ENCODE data around the gene HTR2A.

DNA sequence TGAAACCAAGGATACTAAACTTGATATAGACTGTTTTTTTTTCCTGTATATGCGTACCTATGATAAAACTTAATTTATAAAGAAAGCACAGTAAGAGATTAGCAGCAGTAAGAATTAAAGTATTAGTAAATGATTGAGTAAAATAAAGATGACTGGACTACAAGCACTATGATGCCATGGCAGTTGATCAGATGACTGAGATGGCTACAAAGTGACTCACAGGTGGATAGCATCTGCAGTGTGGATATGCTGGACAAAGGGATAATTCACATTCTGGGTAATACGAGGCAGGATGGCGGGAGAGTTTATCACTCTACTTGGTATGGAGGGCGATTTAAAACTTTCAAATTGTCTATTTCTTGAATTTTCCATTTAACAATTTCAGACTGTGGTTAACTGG is 11.8 kb downstream of the HTR2A start:
- TF ChIP-seq, protein P1, sequence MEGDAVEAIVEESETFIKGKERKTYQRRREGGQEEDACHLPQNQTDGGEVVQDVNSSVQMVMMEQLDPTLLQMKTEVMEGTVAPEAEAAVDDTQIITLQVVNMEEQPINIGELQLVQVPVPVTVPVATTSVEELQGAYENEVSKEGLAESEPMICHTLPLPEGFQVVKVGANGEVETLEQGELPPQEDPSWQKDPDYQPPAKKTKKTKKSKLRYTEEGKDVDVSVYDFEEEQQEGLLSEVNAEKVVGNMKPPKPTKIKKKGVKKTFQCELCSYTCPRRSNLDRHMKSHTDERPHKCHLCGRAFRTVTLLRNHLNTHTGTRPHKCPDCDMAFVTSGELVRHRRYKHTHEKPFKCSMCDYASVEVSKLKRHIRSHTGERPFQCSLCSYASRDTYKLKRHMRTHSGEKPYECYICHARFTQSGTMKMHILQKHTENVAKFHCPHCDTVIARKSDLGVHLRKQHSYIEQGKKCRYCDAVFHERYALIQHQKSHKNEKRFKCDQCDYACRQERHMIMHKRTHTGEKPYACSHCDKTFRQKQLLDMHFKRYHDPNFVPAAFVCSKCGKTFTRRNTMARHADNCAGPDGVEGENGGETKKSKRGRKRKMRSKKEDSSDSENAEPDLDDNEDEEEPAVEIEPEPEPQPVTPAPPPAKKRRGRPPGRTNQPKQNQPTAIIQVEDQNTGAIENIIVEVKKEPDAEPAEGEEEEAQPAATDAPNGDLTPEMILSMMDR (optimal IDR thresholded peaks at IDR 0.05 in 1 of 3, IDR thresholded peaks at IDR 0.05 in 1 of 3, conservative IDR thresholded peaks at IDR 0.05 in 1 of 3; ENCODE audit: extremely low read depth in 1 of 3, insufficient read depth in 2 of 3, low read length in 3 of 3): no peak
- no peak for TF ChIP-seq EZH2 (IDR thresholded peaks at IDR 0.05; ENCODE audit: low read length)
